Aorta (tissue), 5 donors: ENCODE results near the gene TBXA2R. TPM values are rescaled to one million over a fixed set of nuclear protein-coding genes. Genes with fewer than 3 reads are reported as not detected.

ENCODE experiments used
- ATAC-seq: fragments of 200-7000 bp; cut with Tn5 transposase; one replicate; pipeline ENCODE4 v1.9.1; 2022; ENCODE audit warnings: moderate library complexity; ENCODE audit not compliant: low FRiP score
- DNase-seq, 2 donors: peaks; one replicate each; pipeline ENCODE4 v3.0.0-alpha.2; 2020
- H3K27ac ChIP-seq, 2 donors: one replicate each; pipeline ENCODE4 v1.5.1; 2013; ENCODE audit warnings: low read length in 2 of 2, mild to moderate bottlenecking in 2 of 2, moderate library complexity in 2 of 2, control low read depth in 1 of 2, inconsistent platforms in 1 of 2, low read depth in 1 of 2
- H3K27me3 ChIP-seq, 2 donors: one replicate each; pipeline ENCODE4 v1.6.1; 2013; ENCODE audit warnings: control low read depth in 1 of 2, low read length in 1 of 2, mild to moderate bottlenecking in 1 of 2, moderate library complexity in 1 of 2; ENCODE audit not compliant: insufficient read depth in 2 of 2, control insufficient read depth in 1 of 2
- H3K36me3 ChIP-seq, 2 donors: one replicate each; pipeline ENCODE4 v1.6.1; 2013; ENCODE audit warnings: control low read depth in 1 of 2, low read length in 1 of 2, mild to moderate bottlenecking in 1 of 2; ENCODE audit not compliant: insufficient read depth in 2 of 2, control insufficient read depth in 1 of 2
- H3K4me1 ChIP-seq, 2 donors: one replicate each; pipeline ENCODE4 v1.6.1; 2013; ENCODE audit warnings: low read length in 2 of 2, control low read depth in 1 of 2, mild to moderate bottlenecking in 1 of 2, moderate library complexity in 1 of 2; ENCODE audit not compliant: insufficient read depth in 2 of 2, control insufficient read depth in 1 of 2
- H3K4me3 ChIP-seq, 2 donors: one replicate each; pipeline ENCODE4 v1.5.1; 2013; ENCODE audit warnings: low read length in 2 of 2, control low read depth in 1 of 2, mild to moderate bottlenecking in 1 of 2
- H3K9me3 ChIP-seq: one replicate; pipeline ENCODE4 v1.6.1; 2013; ENCODE audit warnings: mild to moderate bottlenecking, low read length; ENCODE audit not compliant: control insufficient read depth
- WGBS, 2 donors: extraction: QIAGEN DNeasy Blood & Tissue Kit; methylation state at CpG; one replicate each; pipeline ENCODE4 v1.1.7; 2013; 5-methylcytosine and 5-hydroxymethylcytosine counted together
- intact Hi-C, 2 donors: fragments of 100-400 bp; cut with DNase I; formaldehyde crosslinking; loops; one replicate each; pipeline versions ENCODE4 v1.14.2 to v1.15.0; 2022
- polyA plus RNA-seq, 2 donors: library from polyadenylated mRNA; stranded (reverse); fragments of 200-250 nt; gene quantifications; one replicate each; pipeline ENCODE4 v1.2.3, GENCODE V29; 2013
- total RNA-seq, 2 donors: library from RNA; stranded (reverse); fragmentation: NEBNext Ultra II Directional; extraction: Animal tissue kit (Norgen Biotek cat#: 25700); gene quantifications; one replicate each; pipeline ENCODE4 v1.2.1, GENCODE V29; 2021
- donor health status: healthy with polysubstance abuse.
- donor health status: Bipolar disorder and iron deficiency.
- donor health status: DM: no; HTN: no; CAD: no.
- donor health status: DM: no; HTN: no; CAD: no.
- donor health status: DM: yes; HTN: yes; CAD: no.

TBXA2R gene
- total and polyA plus RNA-seq, 4 donors, result 9.6 to 40.5 (median 33.5) TPM

GRCh38 chr19:3563709-3564524 lies 42.8 kb downstream of the TBXA2R start:
- H3K9me3 ChIP-seq, result no peaks in the 10 kb centered on the region
- H3K27ac ChIP-seq, result no peak overlapping the region
- no peaks in the 10 kb centered on the region for H3K4me1 ChIP-seq
- 82 to 89% methylated on average over 17 of the region's 17 CpGs for WGBS, 2 donors
- intact Hi-C loops, result no loop called here
- H3K27me3 ChIP-seq, result no peaks in the 10 kb centered on the region
- no peak overlapping the region for H3K4me3 ChIP-seq
- no peak for DNase-seq
- H3K36me3 ChIP-seq, result no peaks in the 10 kb centered on the region
- no peak for ATAC-seq

GRCh38 chr19:3557461-3558248 lies 49.0 kb downstream of the TBXA2R start, which contains the start of gene MFSD12:
TSS of gene MFSD12 (minus strand) at chr19:3557586. CDS start at chr19:3557403, 183 bp downstream.
- DNase-seq (peak; percentile 97 to 98), ATAC-seq (peak; percentile 99)
- H3K27me3 ChIP-seq, result no peaks in the 10 kb centered on the region
- H3K4me1 ChIP-seq, result no peaks in the 10 kb centered on the region
- intact Hi-C loops, result loop anchor here in 1 of 2 donors (1.0 kb wide), 1 partner anchor 15 kb away; the partner anchor contains the start of gene HMG20B
- no peaks in the 10 kb centered on the region for H3K9me3 ChIP-seq
- H3K36me3 ChIP-seq, result no peaks in the 10 kb centered on the region
- peak within 1 kb of the TSS; percentile 83 to 91 for H3K4me3 ChIP-seq
- no peak within 1 kb of the TSS for H3K27ac ChIP-seq
- 1% methylated on average over 49 to 81 of the region's 81 CpGs for WGBS, 2 donors

- ATAC-seq, result no peak
- Histone ChIP-seq H3K27me3 (no peaks in the 10 kb centered on the region), H3K4me3 (peak overlapping the region; percentile 83 to 91), H3K27ac (no peak overlapping the region), H3K36me3 (no peaks in the 10 kb centered on the region), H3K9me3 (no peaks in the 10 kb centered on the region), H3K4me1 (no peaks in the 10 kb centered on the region)
- intact Hi-C loops, result loop anchor here in 1 of 2 donors (1.0 kb wide), 1 partner anchor 15 kb away; the partner anchor contains the start of gene HMG20B
- DNase-seq, result no peak
- 0 to 1% methylated on average over 36 to 60 of the region's 60 CpGs for WGBS, 2 donors
These were observed 49.7 kb downstream of the TBXA2R start for GRCh38 chr19:3556978-3557460.

DNA sequence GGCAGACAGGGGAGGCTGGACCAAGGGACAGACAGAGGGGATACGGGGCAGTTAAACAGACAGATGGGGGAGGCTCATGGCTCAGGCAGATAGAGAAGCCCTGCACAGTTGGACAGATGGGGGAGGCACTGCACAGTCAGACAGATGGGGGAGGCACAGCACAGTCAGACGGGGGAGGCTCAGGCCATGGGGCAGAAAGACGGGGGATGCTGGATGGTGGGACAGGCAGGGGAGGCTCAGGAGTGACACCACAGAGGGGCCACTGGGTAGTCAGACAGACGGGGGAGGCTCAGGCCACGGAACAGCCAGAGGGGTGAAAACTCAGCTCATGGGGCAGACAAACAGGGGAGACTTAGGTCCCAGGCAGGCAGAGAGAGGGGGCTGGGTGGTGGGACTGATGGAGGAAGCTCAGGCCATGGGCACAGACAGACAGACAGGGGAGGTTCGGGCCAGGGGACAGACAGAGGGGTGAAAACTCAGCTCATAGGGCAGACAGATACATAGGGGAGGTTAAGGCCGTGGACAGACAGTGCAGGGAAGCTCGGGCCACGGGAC lies 50.2 kb downstream of the TBXA2R start:
- 28 to 30% methylated on average over 9 of the region's 9 CpGs for WGBS, 2 donors
- no peak for DNase-seq
- H3K4me1 ChIP-seq, result no peaks in the 10 kb centered on the region

GRCh38 chr19:3555653-3556422 lies 50.8 kb downstream of the TBXA2R start:
- Histone ChIP-seq H3K36me3 (no peaks in the 10 kb centered on the region), H3K9me3 (no peaks in the 10 kb centered on the region), H3K27me3 (no peaks in the 10 kb centered on the region), H3K4me1 (no peaks in the 10 kb centered on the region), H3K4me3 (no peak overlapping the region), H3K27ac (no peak overlapping the region)
- 72 to 75% methylated on average over 14 to 15 of the region's 15 CpGs for WGBS, 2 donors
- intact Hi-C loops, result no loop called here
- no peak for ATAC-seq
- DNase-seq, result no peak

More for the DNA sequence above, 50.2 kb downstream of the TBXA2R start:
- peak; percentile 3 for ATAC-seq
- intact Hi-C loops, result no loop called here
- Histone ChIP-seq H3K4me3 (peak overlapping the region; percentile 83 to 91), H3K36me3 (no peaks in the 10 kb centered on the region), H3K9me3 (no peaks in the 10 kb centered on the region), H3K27me3 (no peaks in the 10 kb centered on the region), H3K27ac (no peak overlapping the region)

DNA sequence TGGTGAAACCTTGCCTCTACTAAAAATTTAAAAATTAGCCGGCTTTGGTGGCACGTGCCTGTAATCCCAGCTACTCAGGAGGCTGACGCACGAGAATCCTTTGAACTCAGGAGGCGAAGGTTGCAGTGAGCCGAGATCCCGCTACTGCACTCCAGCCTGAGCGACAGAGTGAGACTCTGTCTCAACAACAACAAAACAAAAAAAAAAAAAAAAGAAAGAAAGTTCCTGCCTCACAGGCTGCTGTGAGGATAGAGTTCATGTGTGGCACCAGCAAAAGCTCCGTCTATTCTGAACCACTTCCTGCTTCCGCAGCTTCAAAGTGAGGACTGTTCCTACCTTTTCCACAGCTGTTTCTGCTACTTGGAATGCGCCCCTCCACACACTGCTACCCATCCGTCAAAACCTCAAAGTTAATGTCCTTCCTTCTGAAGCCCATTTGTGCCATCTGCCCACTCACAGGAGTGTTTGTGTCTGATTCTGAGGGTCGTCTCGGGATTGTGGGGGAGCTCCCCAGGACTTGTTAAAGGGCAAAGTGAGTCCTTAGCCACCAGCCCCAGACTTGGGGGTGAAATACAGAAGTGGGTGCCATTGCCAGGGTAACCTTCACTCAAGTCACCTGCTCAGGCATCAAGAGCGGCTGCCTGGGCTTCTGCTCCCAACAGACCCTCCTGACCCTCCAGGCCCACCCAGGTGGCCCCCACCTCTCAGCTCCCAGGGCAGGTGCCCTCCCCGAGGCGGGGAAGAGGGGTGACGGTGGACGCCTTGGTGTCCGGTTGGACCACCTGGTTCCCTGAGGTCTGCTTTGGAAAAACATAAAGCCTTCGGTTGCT lies 52.2 kb downstream of the TBXA2R start:
- Histone ChIP-seq H3K4me1 (no peaks in the 10 kb centered on the region), H3K27me3 (no peaks in the 10 kb centered on the region), H3K36me3 (no peaks in the 10 kb centered on the region), H3K9me3 (no peaks in the 10 kb centered on the region), H3K27ac (no peak overlapping the region), H3K4me3 (no peak overlapping the region)
- WGBS, 2 donors, result 86 to 89% methylated on average over 21 of the region's 21 CpGs
- ATAC-seq, result no peak
- intact Hi-C loops, result no loop called here
- DNase-seq, result no peak

- no peak overlapping the region for H3K27ac ChIP-seq
- no peak overlapping the region for H3K4me3 ChIP-seq
- WGBS, 2 donors, result 79 to 82% methylated on average over 9 of the region's 9 CpGs
- no peak for DNase-seq
- no peaks in the 10 kb centered on the region for H3K9me3 ChIP-seq
- intact Hi-C loops, result no loop called here
- H3K27me3 ChIP-seq, result no peaks in the 10 kb centered on the region
- no peak for ATAC-seq
- no peaks in the 10 kb centered on the region for H3K4me1 ChIP-seq
- H3K36me3 ChIP-seq, result no peaks in the 10 kb centered on the region
These were observed 54.9 kb downstream of the TBXA2R start for GRCh38 chr19:3551792-3552095.
